Jurkat, Clone E6-1 (cell line): ENCODE data around the gene CYLD.

Source experiments
- DNase-seq: peaks from one replicate; pipeline ENCODE4 v3.0.0-alpha.2; 2011; ENCODE audit warnings: low read depth, low spot score
- H3K4me3 ChIP-seq: 2 replicates; pipeline ENCODE4 v1.5.1; 2011; ENCODE audit warnings: mild to moderate bottlenecking, low read length, control low read depth, moderate library complexity

CYLD gene

GRCh38 chr16:50765861-50766260 is 24.0 kb downstream of the CYLD start:
- DNase-seq: no peak
- no peak overlapping the region for H3K4me3 ChIP-seq

DNA sequence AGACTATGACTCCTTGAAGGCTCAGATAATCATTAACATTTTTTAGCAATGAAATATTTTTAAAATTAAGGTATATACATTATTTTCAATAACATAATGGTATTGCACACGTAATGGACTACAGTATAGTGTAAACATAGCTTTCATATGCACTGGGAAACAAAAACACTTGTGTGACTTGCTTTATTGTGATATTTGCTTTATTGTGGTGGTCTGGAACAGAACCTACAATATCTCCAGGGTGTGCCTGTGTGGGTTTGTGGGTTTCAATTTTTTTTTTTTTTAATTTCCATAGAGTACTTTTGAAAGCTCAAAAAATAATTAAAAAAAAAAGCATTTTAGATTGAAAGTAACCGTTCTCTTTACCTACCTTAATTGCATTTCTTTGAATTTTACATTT is 25.3 kb downstream of the CYLD start:
- no peak overlapping the region for H3K4me3 ChIP-seq
- no peak for DNase-seq

DNA sequence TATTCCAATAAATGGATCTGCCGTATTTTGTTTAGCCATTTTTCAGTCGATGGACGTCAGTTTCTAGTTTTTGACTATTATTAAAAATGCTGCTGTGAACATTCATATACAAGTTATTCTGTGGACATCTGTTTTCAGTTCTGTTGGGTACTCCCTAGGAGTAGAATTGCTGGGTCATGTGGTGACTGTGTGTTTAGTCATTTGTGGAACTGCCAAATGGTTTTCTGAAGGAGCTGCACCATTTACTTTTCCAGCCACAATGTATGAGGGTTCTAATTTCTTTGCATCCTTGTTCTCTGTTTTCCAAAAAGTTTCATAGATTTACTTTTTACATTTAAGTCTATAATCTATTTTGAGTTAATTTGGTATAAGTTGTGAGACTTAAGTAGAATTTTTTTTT is 29.5 kb downstream of the CYLD start:
- DNase-seq: no peak
- no peak overlapping the region for H3K4me3 ChIP-seq

GRCh38 chr16:50774405-50774804 is 32.5 kb downstream of the CYLD start:
- H3K4me3 ChIP-seq: no peak overlapping the region
- DNase-seq: no peak

DNA sequence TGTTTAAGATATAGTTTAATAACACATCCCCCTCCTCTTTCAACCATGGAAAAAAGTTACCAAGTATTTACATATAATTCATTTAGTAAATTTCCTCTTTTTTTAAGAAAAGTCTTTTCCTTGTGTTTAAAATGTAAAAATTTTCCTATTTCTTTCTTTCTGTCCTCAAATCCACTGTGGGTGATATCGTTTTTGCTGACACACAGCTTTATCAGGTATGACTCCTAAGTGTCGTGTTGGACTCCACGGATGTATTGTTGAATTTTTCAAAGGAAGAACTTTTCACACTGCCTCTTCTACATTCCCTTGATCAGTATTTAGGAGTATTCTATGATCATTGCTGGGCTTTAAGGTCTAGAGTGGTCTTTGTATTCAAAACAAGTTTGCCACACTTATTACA is 33.1 kb downstream of the CYLD start:
- H3K4me3 ChIP-seq: no peak overlapping the region
- DNase-seq: no peak

GRCh38 chr16:50776037-50776436 is 34.2 kb downstream of the CYLD start:
- H3K4me3 ChIP-seq: no peak overlapping the region
- DNase-seq: no peak

- no peak for DNase-seq
These were observed 36.6 kb downstream of the CYLD start for GRCh38 chr16:50778284-50779163.

GRCh38 chr16:50781043-50781442 is 39.2 kb downstream of the CYLD start:
- no peak for DNase-seq
- no peak overlapping the region for H3K4me3 ChIP-seq

More at GRCh38 chr16:50778284-50779163, 36.6 kb downstream of the CYLD start:
- H3K4me3 ChIP-seq: no peak overlapping the region

- DNase-seq: no peak
- H3K4me3 ChIP-seq: no peak overlapping the region
These were observed 39.6 kb downstream of the CYLD start for GRCh38 chr16:50781518-50781917.

DNA sequence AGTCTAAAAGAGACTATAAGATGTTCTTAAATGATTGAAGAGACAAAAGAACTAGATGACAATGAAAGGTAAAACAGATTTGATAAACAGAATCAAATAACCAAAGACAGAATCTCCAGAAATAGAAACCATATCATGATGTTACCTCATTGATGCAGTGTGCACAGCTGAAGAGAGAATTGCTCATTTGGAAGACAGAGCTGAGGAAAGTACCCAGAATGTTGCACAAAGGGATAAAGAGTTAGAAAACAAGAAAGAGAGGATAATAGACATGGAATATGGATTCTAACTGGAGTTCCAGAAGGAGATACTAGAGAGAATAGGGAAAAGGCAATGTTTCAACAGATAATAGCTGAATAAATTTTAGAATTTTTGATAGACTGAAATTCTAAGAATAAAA is 47.9 kb downstream of the CYLD start:
- no peak overlapping the region for H3K4me3 ChIP-seq
- no peak for DNase-seq

DNA sequence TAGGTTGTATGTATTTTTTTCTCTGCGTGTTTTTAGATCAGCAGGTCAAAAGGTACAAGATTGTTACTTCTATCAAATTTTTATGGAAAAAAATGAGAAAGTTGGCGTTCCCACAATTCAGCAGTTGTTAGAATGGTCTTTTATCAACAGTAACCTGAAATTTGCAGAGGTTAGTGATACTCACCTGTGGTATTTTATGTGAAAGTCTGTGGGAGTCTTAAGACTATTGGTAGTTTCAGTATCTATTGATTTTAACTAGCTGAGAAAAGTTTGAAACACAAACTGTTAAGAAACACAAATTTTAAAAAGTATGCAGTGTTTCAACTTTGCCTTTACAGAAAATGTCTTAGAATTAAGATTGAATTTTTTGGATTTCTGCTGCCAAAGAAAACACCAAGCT is 49.6 kb downstream of the CYLD start:
- DNase-seq: no peak

GRCh38 chr16:50796829-50797228 is 54.9 kb downstream of the CYLD start:
- DNase-seq: no peak
- H3K4me3 ChIP-seq: no peak overlapping the region

More for the DNA sequence above, 49.6 kb downstream of the CYLD start:
- H3K4me3 ChIP-seq: no peak overlapping the region

DNA sequence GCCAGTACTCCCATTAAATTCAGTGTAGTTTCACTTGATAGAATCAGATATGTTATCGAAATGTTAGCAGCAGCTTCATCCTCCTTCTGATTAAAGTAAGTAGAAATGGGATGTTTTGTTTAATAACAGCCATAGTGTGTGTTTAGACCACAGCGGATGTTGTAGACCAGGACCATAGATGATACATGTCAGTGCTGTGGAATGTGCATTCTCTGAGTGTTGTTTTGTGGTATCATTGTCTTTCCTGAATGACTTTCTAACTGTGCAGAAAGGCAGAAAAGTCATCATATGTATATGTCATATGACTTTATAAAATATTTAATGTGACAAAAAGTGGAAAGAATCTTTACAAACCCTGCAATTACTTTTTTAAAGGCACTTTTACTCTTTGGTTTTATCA is 55.6 kb downstream of the CYLD start:
- DNase-seq: no peak
- H3K4me3 ChIP-seq: no peak overlapping the region

DNA sequence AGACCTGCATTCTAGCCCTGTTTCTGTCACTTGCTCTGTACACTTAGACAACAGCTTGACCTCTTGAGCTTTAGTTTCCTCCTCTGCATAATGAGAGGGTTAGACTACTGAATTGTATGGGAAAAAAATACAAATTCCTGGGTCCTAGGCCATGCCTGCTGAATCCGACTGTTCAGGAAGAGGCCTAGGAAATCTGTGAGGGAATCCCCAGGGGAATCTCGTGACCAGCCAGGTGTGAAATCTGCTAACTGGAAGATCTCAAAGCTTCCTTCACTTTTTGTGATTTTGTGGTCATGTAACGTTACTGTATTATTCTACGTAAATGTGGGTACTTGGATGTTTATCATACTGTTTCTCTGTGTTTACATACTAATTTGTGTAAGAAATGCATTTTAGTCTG is 58.2 kb downstream of the CYLD start:
- DNase-seq: no peak

DNA sequence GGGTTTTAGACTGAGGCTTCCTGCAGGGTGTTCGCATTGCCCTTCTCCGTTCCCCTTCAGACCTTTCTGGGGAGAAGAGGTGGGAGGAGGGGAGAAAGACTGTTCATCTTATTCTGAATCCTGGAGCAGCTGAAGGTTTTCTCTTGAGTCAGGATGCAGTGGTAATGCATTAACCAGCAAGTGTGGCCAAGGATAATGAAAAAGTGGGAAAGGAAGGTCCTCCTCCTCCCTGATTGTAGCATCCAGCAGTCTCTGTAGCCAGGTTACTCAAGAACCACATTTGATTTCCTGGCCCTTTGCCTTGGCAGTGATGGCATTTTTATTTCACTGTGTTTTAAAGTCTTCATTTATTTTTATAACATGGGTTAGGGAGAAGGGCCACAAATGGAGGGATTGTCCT is 59.1 kb downstream of the CYLD start:
- no peak overlapping the region for H3K4me3 ChIP-seq
- DNase-seq: no peak

More for the DNA sequence above, 58.2 kb downstream of the CYLD start:
- no peak overlapping the region for H3K4me3 ChIP-seq

DNA sequence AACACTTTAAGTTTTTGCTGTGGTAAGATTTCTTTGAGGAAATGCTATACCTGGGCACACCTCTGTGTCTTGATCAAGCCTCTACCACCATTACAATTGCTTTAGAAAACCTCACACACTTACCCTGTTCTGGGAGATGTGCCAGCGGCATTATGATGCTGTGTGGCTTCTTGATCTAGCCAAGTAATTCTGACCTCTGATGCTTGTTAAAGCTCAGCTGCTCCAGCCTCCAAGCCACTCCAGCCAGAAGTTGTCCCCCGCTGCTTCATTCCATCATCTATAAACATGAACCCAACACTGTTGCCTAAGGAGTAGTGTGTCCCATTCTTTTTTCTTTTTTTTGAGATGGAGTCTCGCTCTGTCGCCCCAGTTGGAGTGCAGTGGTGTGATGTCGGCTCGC is 60.1 kb downstream of the CYLD start:
- DNase-seq: no peak

GRCh38 chr16:50802961-50803360 is 61.1 kb downstream of the CYLD start:
- no peak overlapping the region for H3K4me3 ChIP-seq
- no peak for DNase-seq

More for the DNA sequence above, 60.1 kb downstream of the CYLD start:
- no peak overlapping the region for H3K4me3 ChIP-seq

DNA sequence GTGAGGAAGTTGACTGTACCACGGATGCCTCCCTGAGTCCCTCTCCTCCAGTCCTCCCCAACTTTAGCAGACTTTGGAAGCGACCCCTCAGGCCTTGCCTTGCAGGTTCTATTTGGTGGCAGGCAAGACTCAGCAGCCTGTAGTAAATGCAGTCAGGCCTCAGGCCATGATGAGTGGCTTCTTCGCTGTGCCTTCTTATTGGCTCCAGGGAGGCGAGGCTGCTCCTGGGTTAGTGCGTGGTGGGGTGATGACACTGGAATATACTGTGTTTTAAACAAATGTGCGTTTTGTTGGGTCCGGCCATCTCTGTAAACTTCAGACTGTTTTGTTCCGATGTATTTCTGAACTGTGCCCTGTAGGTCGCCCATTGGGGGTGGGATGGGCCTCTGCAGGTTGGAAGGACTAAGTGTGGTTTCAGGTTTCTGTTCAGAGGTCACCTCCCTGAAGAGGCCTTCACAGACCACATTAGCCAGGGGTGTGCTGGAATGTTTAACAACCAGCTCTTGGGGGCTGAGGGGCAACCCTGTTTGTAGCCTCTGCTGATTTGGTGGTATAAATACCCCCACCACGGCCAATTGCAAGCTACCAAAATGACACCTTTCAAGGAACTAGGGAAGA is 62.5 kb downstream of the CYLD start:
- no peak for DNase-seq
- H3K4me3 ChIP-seq: no peak overlapping the region

DNA sequence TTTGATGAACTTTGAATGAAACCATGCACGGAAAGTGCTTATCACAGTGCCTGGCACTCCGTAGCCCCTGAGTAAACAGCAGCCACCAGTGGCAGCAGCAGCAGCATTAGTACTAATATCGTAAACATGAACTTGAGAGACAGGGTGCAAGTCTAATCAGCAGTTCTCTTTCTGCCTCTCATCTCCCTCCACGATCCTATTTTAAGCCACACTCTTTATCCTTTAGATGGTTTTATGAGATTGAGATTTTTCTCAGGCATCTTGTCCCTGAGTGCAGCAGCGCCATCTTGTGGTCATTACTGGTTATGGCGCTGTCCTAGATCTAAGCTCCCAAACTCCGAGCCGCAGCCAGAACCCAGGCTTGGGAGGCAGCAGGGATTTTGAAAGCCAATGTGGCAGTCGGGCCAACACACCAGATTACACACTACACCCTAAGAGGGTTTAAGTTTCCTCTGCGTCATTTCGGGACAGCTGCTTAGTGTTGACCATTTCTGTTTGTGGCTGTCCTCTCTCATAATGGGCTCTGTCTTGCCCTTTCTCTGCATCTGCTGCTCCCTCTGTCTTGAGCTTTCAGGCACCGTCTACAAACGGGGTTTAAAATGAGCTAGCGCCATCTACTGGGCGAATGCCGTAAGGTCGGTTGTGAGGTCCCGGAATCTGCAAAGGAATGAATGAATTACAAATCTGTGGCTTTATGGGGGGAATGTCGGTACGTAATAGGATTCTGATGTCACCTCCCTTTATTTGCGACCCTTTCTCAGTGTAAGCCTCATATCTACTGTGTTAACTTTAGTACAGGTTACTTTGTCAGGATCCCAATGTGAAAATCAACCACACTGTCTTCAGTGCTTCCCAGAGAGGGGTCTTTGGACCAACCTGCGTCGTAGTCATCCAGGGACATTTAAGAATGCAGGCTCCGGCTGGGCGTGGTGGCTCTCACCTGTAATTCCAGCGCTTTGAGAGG is 64.5 kb downstream of the CYLD start:
- peak; percentile 84 for DNase-seq
- peak overlapping the region; percentile 44 for H3K4me3 ChIP-seq
